COLO668 (cell line): ENCODE measurements around the gene AP5Z1.
A peak's percentile ranks its signal among the peaks of the same experiment; 100 is the strongest.
"Not testable (repeated sequence)": the region's sequence is repeated elsewhere in the genome, so short reads cannot be mapped to it uniquely, and the experiment has no call there.

Experiments
- DNase-seq: peaks from one replicate; lab custom pipeline; 2025; ENCODE audit not compliant: unreplicated experiment; lab: John Stamatoyannopoulos, UW

AP5Z1 gene

DNA sequence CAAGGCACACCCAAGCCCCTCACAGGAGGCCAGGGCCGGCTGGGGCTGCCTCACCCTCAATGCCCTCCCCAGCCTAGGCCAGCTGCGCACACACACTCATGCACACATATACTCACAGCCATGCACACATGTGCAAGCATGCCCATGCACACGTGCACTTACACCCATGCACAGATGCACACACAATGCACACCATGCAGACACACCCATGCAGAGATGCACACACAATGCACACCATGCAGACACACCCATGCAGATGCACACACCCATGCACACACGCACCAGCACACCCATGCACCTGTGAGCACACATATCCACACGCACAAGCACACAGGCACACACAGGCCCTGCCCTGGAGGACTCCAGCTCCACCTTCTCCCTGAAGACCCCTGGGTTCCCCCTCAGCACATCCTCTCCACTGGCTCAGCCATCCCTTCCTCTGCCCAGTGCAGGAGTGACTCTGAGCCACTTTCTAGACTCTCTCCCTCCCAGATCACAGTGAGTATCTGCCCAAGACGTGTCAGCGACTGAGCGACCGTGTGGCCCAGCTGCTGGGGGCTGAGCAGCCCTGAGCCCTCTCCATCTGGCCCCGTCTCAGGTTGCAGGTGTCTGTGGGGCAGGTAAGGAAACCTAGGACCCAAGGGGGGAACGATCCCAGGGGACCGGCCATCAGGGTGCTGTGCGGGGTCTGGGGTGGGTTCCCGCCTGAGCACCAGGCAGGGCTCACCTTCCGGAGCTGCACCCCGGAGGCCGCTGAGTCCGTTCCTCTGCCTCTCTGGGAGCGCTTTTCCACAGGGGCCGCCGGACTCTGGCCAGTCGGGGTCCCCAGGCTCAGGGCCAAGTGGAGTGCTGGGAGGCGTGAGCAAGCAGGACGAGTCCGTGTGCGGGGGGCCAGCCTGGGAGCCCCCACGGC, 25.8 kb downstream of the AP5Z1 start:
- DNase-seq = no peak

DNA sequence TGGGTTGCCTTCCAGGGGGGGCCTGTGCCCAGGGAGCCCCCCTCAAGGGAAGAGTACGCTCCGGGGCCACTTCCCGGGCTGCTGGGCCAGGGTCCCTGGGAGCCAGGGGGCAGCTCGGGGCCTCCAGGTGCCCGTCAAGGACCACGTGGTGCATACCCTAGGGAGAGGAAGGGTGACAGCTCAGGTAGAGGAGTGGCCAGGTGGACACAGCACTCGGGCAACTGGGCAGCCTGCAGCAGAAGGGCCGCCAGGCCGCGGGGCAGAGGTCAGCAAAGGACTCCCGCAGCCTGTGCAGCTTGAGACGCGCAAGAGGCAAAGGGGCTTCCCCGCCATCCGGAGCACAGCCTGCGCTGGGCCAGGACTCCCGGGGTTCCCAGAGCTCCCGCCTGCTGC, 26.4 kb downstream of the AP5Z1 start:
- no peak for DNase-seq

DNA sequence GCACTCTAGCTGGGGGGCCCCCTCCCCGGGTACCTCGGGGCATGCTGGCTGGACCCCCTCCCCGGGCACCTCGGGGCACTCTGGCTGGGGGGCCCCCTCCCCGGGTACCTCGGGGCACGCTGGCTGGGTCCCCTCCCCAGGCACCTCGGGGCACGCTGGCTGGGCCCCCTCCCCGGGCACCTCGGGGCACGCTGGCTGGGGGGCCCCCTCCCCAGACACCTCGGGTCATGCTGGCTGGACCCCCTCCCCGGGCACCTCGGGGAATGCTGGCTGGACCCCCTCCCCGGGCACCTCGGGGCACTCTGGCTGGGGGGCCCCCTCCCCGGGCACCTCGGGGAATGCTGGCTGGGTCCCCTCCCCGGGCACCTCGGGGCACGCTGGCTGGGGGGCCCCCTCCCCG, 27.2 kb downstream of the AP5Z1 start:
- not testable (repeated sequence) for DNase-seq

DNA sequence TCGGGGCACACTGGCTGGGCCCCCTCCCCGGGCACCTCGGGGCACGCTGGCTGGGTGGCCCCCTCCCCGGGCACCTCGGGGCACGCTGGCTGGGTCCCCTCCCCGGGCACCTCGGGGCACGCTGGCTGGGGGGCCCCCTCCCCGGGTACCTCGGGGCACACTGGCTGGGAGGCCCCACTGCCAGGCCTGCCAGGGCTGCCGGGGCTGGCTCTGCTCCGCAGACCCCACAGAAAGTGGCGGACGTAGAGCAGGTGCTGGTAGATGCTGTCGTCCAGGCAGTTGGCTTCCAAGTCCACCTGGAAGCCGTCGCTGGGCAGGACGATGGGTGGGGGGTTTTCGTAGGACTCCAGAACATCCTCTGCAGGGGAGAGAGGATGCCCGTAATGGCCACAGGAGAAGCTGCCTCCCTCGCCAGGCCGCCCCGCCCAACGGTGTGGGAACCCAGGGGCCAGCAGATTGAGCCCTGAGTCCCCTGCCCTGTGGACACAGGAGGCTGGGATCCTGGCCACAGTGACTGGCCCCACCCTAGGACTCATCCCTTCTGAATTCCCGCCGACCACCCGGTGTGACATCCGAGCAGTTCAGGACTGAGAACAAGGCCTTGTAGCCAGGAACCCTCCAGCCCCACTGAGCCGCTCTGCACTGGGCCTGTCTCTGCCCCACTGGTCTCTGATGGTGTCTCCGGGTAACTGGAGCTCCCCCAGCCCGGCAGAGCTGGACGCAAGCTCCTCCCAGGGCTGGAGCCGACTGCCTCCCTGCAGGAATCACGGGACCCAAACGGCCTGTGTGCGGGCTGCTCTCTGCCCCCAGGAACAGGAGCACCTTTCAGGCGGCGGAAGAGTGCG, 28.2 kb downstream of the AP5Z1 start:
- no peak for DNase-seq

DNA sequence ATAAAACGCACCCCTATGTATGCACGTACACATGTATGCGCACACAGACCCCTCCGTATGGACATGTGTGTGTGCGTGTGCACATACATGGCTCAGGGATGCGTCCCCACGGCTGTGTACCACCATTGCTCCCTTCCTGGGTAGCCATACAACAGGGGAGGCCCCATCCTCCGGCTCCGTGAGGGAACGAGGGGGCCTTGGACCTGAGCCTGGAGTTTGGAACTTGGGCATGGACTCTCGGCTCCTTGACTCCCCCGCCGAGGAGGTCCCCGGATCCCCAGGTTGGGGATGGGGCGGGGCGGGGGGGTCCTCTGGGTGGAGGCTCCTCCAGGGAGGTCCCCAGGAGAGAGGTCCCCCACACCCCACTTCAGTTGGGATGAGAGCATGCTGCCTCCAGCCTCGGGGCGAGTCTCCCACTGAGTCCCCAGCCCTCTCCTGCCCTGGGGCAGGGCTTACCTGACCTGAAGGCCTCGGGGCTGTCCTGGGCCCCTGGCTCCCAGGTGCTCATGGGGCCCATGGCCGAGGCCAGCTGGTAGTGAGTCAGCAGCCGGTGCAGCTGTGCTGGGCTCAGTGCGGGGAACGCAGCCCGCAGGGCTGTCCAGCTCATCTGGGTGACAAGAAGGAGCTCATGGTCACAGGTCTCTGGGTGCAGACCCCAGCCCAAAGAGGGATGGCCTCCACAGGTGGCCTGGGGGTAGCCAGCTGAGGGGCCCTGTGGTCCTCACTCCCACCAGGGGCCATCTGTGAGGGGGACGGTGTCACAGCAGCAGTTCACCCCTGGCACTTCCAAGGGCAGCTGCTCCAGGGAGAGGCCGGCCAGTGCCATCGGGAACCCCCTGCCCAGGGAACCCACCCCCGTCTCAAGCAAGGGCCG, 29.9 kb downstream of the AP5Z1 start:
- peak; percentile 38 for DNase-seq

DNA sequence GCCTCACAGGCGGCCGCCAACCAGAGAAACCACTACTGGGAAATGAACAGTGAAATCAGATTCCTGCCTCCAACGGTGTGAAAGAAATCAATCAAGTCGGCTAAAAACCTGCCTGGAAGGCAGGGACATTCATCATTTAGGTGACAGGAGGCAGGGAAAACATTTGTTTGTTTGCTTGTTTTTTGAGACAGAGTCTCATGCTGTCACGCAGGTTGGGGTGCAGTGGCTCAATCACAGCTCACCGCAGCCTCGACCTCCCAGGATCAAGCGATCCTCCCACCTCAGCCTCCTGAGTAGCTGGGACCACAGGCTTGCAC, 30.5 kb downstream of the AP5Z1 start:
- DNase-seq = no peak

DNA sequence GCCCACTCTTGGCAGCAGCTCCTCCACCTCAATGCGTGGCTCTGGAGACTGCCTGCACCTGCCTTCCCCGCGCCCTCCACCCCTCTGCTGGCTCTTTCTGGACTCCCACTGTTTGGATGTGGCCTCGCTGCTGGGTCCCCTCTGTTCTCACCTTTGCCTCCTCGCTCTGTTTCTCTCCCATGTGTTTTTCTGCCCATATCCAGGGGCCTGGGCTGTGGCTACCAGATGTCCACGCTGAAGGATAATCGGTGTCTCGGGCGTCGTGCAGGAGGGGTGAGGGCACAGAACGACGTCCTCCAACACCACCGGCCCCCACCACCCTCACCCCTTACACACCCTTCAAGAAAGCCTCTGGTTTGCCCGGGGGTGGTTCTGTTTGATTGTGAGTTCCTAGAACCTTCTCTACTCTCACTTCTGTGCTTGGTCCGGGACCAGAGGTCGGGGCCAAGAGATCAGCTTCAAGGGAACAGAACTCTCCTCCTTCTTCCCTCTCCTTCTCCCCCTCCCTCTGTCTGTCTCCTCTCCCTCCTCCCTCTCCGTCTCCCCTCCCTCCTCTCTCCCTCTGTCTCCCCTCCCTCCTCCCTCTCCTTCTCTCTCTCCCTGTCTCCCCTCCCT, 31.7 kb downstream of the AP5Z1 start:
- no peak for DNase-seq

DNA sequence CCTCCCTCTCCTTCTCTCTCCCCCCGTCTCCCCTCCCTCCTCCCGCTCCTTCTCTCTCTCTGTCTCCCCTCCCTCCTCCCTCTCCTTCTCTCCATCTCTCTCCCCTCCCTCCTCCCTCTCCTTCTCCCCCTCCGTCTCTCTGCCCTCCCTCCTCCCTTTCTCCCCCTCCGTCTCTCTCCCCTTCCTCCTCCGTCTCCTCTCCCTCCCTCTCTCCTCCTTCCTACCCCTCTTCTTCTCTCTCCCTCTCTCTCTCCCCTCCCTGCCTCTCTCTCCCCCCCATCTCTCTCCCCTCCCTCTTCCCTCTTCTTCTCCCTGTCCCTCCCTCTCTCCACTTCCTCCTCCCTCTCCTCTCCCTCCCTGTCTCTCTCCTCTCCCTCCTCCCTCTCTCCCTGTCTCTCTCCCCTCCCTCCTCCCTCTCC, 32.2 kb downstream of the AP5Z1 start:
- DNase-seq = no peak

DNA sequence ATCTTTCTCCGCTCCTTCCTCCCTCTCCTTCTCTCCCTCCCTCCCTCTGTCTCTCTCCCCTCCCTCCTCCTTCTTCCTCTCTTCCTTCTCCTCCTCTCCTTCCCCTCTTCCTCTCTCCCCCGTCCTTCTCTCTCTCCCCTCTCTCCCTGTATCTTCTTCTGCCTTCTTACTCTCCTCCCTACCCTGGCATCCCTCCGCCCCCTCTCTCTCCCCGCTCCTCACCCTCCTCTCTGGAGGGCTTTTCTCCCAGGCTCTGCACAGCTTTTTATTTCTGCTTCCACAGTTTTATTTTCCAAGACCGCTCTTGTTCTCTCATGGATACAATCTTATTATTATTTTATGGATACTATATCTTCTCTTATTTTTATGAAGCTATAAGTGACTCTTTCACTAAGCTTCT, 32.6 kb downstream of the AP5Z1 start:
- no peak for DNase-seq

DNA sequence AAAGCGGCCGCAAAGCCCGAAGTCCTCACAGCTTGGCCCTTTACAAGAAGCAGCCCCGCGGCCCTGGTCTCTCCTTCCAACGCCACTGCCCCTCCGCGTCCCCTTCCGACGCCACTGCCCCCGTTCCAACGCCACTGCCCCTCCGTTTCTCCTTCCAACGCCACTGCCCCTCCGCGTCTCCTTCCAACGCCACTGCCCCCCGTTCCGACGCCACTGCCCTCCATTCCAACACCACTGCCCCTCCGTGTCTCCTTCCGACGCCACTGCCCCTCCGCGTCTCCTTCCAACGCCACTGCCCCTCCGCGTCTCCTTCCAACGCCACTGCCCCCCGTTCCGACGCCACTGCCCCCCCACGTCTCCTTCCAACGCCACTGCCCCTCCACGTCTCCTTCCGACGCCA, 33.1 kb downstream of the AP5Z1 start:
- DNase-seq = no peak

DNA sequence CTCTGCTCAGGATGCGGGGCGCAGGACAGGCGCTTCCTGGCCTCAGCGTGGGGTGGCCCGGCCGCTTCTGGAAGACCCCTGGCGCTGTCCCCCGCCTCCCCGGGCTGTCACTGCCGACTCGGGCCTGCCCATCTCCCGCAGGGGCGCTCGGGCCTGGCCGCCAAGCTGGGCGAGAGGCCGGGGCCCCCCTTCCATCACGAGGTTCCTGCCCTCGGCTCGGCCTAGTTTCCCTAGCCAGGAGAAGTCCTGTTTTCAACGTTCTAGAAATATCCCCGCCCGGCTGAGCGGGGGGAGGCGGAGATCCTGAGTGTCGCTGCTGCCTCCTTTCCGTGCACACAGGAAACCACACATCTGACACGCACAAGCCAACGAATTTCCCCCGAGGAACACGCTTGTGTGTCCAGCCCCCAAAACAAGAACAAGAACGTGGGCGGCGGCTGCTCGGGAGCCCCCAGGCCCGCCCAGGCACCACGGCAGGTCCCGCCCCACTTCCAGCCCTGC, 33.7 kb downstream of the AP5Z1 start:
- DNase-seq = no peak

DNA sequence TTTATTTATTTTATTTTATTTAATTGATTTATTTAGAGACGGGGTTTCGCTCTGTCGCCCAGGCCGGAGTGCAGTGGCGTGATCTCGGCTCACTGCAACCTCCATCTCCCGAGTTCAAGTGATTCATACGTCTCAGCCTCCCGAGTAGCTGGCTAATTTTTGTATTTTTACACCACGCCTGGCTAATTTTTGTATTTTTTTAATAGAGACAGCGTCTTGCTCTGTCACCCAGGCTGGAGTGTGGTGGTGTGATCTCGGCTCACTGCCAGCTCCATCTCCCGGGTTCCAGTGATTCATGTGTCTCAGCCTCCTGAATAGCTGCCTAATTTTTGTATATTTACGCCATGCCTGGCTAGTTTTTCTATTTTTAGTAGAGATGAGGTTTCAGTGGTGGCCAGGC, 34.2 kb downstream of the AP5Z1 start:
- DNase-seq = no peak

DNA sequence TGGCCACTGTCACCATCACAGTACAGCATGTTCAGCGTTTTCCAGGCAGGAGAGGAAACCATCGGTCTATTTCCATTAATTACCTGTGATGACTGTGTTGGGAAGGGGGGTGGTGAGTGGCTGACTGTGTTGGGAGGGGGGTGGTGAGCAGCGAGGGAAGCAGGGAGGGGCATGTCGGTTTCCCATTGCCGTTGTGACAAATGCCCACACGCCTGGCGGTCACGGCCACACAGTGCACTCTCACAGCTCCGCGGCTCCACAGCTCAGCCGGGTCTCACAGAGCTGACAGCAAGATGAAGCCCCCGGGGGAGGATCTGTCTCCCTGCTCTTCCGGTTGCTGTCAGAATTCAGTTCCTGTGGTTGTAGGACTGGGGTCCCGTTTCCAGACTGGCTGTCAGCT, 39.0 kb downstream of the AP5Z1 start:
- DNase-seq = no peak

DNA sequence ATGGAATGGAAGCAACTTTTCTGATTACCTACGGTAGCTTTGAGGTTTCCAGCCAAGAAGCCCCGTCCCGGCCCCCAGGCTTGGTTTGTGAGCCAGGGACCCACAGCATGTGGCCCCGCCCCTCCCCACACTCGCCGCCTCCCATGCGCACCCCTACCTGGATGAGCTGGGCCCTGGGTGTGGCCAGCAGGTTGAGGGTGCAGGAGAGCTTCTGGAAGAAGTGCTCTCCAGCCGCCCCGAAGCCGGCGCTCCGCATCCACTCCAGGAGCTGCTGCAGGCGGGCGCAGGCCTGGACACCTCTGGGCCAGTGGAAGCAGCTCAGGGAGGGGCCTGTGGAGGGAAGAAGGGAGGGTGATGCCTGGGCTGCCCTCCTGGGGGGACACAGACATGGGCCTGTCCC, 39.7 kb downstream of the AP5Z1 start:
- no peak for DNase-seq

DNA sequence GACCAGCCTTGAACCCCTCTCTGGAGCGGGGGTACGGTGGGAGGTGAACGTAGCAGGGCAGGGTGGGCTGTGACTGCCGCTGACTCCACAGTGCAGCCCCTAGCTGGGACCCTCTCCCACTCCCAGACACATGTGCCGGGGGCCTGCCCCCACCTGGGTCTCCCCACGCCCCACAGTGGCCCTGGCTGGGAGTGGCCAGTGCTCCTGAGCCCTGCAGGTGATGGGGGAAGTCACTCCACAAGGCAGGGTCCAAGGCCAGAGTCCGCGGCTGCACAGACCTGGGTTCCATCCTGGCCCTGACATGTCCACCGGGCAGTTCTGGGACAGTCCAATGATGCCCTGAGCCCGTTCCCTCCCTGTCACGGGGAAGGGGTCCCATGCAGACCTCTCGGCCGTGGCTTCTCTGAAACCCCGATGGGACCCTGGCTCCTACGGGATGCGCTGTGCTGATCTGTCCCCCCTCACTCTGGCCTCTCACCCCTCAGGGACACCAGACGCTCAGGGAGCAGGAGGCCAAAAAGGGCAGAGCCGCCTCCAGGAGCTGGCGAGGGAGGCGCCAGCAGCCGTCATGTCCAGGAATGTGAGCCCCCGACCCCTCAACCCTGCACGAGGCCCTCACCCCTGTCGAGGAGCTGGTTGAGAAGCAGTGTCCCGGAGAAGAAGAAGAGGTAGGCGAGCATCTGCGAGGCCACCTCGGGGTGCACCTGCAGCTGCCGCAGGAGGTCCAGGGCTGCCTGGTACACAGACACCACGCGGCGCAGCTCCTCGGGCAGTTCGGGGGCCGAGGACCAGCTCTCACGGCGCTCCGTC, 40.4 kb downstream of the AP5Z1 start:
- DNase-seq = no peak

DNA sequence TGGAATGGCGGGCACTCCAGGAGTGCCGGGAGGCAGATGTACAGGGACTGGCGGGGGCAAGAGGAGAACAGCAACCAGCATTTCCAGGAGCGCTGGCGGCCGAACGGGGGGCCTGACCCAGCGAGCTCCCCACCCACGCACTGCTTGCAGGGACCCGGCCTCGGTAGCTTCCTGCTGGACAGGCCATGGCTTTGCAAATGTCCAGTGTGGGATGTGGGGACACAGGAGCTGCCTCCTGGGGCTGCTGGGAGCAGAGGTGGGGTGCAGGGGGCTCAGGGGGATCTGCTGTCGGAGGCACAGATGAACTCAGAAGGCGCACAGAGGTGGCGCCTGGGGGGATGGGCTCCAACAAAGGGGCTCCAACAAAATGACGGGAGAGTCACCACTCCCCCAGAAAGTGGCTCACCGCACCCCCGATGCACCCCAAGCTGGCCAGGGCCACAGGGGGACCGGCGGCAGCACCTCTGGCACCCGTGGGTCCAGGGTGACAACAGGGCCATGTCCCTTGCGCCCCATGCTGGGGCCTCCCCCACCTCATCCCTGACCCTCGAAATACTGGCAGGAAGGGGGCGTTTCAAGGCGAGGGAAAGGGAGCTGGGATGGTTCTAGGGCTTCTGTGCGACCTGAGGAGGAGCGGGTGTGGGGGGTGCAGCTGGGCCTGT, 41.1 kb downstream of the AP5Z1 start:
- no peak for DNase-seq

DNA sequence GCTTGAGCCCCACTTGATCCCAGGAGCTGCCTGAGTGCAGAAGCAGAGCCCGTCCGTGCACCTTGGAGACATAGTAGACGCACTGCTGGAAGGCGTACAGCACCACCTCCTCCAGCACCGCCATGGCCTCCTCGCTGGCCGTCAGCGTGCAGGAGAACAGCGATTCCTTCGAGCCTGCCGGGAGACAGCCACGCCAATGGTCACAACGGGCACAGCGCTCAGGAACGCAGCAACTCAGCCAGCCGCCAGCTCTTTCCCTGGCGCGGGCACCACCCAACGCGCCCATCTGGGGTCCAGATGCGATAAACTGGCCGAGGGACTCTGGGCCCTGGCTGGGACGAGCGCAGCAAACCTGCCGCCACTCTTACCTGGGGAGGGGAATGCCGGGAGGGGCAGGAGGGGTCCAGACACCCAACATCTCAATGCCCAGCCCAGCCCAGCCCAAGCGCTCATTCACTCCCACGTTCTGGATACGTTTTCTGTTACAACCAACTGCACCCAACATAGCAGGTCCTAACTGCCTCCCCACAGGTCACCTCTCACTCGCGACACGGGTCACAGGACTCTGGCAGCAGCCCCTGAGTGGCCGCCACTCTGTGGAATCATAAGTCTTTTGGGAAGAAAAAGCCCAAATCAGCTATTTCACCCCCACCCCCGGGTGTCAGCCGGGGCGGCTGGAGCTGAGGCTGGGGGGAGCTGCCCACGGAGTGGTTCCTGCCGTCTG, 41.9 kb downstream of the AP5Z1 start:
- DNase-seq = no peak

DNA sequence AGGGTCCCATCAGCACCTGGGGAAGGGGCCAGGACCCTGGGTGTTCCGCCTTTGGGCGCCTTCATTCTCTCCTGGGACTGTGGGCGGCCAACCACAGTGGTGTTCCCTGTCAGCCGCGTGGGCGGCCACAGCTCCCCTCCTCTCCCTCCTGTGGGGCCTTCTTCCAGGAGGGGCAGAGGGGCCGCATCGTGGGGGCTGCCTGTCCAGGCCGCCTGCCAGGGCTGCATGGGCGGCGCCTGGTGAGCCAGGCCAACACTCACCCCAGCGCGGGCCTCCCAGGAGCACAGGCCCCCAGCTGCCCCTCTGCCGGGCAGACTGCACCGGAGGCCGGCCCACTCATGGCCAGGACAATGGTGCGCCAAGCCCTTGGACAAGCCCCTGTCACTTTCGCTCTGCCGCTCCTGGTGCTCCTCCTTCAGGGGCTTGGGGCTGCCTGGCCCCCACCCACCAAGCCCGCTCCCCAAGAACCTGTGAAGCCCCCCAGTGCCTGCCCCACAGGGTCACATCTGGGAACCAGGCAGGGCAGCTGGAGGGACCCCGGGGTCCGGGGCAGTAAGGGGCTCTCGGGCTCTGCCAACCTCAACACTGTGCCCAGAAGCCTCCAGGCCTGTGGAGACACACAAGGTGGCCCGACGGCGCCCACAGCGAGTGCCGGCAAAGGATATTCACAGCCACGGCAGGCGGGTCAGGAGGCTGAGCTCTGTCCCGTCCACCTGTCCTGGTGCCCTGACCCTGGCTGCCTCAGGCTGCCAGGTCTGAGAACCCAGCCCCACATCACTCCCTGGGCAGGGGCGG, 42.8 kb downstream of the AP5Z1 start:
- DNase-seq = no peak
